Measurements from ENCODE around the gene CMIP. TPM values are rescaled to one million over a fixed set of nuclear protein-coding genes. Genes with fewer than 3 reads are reported as not detected.

The CMIP gene
- total RNA-seq, 1 experiment from 2014 or later, result 4.1 TPM

GRCh38 chr16:81480606-81481206 lies 36.1 kb downstream of the CMIP start:
- DNase-seq (ENCODE audit: low spot score), result no peak

GRCh38 chr16:81481207-81481821 lies 36.7 kb downstream of the CMIP start:
- DNase-seq (ENCODE audit: low spot score), result no peak

- DNase-seq (ENCODE audit: low spot score), result no peak
Measured at GRCh38 chr16:81482329-81483063, 37.9 kb downstream of the CMIP start.

- no peak for DNase-seq (ENCODE audit: low spot score)
Measured at GRCh38 chr16:81483064-81483969, 38.7 kb downstream of the CMIP start.

- DNase-seq (ENCODE audit: low spot score), result no peak
Measured at GRCh38 chr16:81483970-81484595, 39.5 kb downstream of the CMIP start.

GRCh38 chr16:81484908-81485624 lies 40.5 kb downstream of the CMIP start:
- DNase-seq (ENCODE audit: low spot score), result no peak

- DNase-seq (ENCODE audit: low spot score), result no peak
Measured at GRCh38 chr16:81485824-81486539, 41.4 kb downstream of the CMIP start.

- no peak for DNase-seq (ENCODE audit: low spot score)
Measured at GRCh38 chr16:81486540-81487061, 42.0 kb downstream of the CMIP start.

- DNase-seq (ENCODE audit: low spot score), result no peak
Measured at GRCh38 chr16:81487301-81487720, 42.7 kb downstream of the CMIP start.

GRCh38 chr16:81488687-81489411 lies 44.2 kb downstream of the CMIP start:
- no peak for DNase-seq (ENCODE audit: low spot score)

- no peak for DNase-seq (ENCODE audit: low spot score)
Measured at GRCh38 chr16:81489547-81490267, 45.1 kb downstream of the CMIP start.

GRCh38 chr16:81491541-81492188 lies 47.1 kb downstream of the CMIP start:
- no peak for DNase-seq (ENCODE audit: low spot score)

- no peak for DNase-seq (ENCODE audit: low spot score)
Measured at GRCh38 chr16:81492311-81492761, 47.7 kb downstream of the CMIP start.

GRCh38 chr16:81492965-81493754 lies 48.6 kb downstream of the CMIP start:
- DNase-seq (ENCODE audit: low spot score), result no peak

GRCh38 chr16:81493755-81494433 lies 49.3 kb downstream of the CMIP start:
- DNase-seq (ENCODE audit: low spot score), result peak; percentile 64

- DNase-seq (ENCODE audit: low spot score), result no peak
Measured at GRCh38 chr16:81494434-81494806, 49.8 kb downstream of the CMIP start.

- no peak for DNase-seq (ENCODE audit: low spot score)
Measured at GRCh38 chr16:81494888-81495287, 50.3 kb downstream of the CMIP start.

Data from H4 (cell line).